GM18870 (cell line): ENCODE data around the gene PRKCH.
A peak's percentile ranks its signal among the peaks of the same experiment; 100 is the strongest.

ENCODE experiments used
- ATAC-seq: cut with Tn5 transposase; IDR thresholded peaks from one replicate; pipeline ENCODE4 v1.9.1; 2021; ENCODE audit warnings: moderate library complexity; ENCODE audit not compliant: unreplicated experiment

PRKCH gene

DNA sequence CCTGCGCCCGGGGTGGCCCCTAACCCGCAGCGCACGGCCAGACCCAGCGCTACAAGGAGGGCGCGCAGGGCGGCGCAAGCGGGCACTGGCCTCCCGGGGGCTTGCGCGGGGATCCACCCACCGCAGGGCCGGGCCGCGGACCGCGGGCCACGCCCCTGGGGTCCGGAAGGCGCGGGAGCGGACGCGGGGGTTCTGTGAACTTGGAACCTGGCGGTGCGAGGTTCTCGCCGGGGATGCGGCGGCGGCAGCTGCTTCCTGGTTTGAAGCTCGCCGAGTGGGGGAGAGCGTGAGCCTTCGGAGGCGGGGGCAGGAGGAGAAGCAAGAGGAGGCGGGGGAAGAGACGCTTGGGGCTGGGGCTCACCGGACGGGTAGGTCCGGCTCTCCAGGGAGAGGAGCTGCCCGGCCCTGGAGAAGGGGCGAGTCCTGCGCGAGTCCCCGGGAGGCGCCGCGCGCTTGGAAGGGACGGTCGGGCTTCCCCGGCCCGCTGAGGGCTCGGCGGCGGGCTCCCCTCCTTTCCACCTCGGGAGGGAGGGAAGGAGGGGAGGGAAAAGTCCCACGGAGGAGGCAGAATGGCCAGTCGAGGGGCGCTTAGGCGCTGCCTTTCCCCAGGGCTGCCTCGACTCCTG, at the start of gene PRKCH:
Gene PRKCH, plus strand, starts transcription at position 195 of the 626 bp plus-strand sequence. CDS start 523 bp downstream, outside the sequence.
- ATAC-seq = no peak

DNA sequence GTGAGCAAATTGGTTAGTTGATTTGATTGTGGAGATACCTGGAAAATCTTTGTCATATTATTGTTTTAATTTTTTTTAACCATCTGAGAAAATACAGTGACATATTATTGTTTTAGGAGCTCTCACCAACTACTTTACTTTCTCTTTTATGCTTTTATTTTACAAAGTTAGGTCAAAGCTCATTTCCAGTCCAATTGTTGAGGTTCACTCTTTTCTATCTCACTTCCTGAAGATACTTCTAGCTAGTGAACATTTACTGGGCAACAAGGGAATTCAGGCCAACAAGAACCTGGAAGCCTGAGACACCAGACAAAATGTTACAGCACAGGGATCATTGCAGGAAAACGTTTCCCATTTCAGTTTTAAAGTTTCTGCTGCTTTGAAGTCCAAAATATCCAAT, 44.1 kb upstream of the PRKCH start:
- no peak for ATAC-seq

DNA sequence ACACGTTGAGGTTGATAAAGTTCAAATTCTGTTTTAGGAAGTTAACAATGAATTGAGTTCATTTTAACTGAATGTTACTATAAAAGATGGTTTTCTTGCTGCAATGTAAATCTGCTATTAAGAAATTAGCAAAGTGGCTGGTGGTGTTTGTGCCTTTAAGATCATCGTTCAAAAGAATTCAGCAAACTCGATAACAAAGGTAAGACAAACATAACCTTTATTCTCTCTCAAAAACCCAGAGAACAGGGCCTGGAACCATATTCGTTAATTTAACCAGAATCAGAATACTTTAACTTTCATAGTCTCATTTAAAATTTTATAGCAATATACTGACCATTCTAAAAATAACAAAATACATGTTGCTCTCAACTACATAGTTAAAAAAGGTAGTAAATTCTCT, 43.6 kb upstream of the PRKCH start:
- ATAC-seq = no peak

DNA sequence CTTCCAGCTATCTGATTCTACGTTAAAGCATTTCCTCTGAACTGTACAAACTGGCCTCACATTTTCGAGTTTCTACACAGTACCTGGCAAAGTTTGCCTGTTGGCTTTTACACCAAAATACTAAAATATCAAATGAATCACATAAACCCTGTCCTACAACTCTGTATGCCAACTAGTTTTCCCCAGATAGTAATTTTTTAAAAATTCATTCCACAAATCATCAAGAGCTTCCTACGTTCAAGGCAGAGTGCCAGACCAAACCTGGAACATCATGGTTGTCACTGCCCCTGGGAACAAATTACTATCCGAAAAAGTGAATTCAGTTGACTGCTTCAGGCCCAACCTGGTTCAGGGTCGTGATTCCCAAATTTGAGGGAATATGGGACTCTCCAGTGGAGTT, 42.3 kb upstream of the PRKCH start:
- ATAC-seq = no peak

DNA sequence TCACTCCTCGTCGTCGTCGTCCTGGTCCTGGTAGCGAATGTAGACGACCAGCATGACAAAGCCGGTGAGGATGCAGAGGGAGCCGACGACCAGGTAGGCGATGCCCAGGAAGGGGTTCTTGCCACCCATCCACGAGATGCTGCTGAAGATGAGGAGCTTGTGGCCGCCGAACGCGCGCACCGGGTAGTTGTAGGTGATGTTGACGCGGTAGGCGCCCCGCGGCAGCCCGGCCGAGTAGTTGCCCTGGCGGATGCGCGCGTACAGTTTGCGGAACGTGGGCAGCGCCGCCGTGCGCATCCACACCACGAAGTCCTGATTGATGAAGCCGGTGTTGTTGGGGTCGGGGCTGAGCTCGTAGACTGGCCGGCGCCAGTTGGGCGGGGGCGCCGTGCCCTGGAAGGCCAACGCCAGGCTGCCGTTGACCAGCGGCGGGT, 41.3 kb upstream of the PRKCH start:
- ATAC-seq = no peak

DNA sequence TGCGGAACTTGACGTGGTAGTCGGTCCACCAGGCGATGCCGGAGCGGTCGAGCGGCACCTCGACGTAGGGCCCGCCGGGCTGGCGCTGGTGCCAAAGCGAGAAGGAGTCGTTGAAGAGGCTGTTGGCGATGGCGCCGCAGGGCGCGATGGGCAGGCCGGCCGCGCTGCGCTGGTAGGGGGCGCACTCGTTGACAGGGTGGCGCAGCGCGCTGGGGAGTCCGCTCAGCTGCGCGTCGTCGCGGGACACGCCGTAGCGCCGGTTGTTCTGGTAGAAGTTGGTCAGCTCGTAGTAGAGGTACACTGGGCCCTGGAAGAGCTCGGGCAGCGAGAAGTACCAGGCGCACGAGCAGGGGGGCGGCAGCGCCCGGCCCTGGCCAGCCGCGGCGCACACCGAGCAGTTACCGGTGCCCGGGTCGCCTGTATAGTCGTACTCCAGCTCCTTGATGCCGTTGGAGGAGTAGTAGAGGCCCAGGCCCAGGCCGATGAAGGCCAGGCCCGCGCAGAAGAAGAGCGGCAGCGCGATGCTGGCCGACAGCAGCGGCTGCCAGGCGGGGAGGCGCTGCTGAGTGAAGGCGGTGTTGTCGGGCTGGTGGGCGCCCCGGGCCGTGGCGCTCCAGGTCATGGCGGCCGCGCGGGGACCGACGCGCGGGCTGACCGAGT, 40.7 kb upstream of the PRKCH start:
- ATAC-seq = no peak

DNA sequence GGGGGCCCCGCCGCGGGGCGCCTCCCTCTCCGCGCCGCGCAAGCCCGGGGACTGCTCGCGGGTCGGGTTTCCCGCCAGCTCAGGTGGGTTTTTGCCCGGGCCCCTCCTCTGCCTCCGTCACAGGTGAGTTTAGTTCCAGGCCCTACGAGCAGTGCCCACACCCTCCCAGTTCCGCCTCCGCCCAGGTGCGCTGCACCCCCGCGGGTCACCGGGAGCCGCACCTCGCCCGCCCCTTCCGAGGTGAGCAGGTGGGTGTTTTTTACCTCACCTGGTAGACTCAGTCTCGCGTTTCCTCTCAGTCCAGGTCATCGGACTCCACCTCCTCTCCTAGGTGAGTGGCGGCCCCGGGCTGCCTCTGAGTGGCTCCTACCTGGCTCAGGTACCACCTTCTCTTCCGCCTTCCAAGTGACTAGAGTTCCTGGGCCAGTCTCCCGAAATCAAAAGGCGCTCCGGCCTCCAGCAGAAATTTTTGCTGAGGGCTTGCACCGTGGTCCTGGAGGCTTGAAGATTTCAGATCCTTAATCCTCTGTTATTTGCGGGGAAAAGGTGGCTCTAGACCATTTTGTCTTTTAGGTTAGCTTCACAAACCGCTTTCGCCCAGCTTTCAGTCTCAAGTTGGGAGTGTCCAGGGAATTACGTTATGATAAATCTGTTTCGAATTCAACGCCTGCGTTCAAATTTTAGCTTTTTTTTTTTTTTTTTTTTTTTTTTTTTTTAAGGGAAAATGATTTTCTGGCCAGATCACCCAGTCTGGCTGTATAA, 40.0 kb upstream of the PRKCH start, which contains the start of gene TMEM30B:
Gene TMEM30B, minus strand, starts transcription at position 153 of the 762 bp plus-strand sequence. CDS start 191 bp downstream, outside the sequence.
- ATAC-seq = no peak

DNA sequence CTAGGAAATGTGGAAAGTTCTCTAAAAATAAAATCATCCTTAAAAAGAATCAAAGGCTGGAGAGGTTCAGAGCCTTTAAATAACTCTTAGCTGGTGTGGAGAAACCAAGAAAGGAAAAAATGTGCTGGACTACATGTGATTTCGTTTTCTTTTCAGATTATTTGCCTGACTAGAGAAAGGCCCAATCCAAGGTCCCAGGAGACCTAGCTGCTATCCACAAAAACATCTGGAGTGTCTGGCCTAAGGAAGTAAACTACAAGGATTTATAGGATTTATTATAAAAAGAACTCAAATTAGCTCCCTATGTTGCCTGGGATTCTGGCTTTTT, 39.5 kb upstream of the PRKCH start:
- ATAC-seq = no peak

DNA sequence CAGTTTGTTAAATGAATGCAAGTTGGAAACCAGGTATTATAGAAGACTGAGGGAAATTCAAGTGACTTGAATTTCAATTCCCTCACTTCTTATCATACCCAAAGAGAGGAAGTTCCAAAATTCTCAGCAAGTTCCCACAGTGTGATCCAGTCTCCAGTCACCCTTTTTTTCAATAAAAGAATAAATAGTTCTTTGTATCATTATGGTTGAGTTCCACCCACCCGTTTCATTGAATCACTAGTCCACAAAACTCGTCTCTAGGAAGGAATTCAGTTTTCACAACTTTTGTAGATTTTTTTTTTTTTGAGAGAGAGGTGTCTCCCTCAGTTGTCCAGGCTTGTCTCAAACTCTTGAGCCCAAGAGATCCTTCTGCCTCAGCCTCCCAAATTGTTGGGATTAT, 38.6 kb upstream of the PRKCH start:
- no peak for ATAC-seq

DNA sequence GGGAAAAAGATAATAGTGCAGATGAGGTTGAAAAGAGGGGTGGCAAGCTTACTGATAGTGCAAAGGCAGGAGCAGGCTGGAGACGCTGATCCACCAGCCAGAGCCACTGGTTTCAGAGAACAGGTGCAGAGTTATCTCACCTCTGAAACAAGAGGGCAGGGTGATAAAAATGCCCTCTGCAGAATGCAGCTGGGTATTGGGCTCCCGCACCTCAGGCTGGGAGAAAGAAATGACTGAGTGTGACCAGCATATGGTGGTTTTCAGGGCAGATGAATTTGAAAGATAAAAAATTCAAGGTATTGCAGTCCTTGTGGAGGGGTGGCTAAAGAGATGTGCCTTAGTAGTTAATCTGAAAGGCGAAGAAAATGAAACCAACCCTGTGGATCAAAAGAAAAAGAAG, 37.4 kb upstream of the PRKCH start:
- no peak for ATAC-seq

DNA sequence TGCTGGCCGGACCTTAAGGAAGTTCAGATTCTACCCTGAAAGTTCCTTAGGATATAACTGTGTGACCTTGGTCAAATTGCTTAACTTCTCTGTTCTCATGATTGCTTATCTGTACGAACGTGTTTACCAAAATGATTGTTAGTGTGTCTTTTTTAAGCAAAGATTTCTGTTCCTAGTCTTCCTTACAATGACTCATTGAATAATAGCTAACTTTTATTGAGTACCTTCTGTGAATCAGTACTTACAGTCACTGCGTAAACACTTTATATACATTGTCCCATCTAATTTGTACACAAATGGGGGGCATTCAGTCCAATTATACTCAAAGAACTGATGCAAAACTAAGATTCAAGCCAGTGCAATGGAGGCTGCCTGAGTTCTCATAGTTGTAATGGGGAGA, 36.0 kb upstream of the PRKCH start:
- ATAC-seq = no peak

DNA sequence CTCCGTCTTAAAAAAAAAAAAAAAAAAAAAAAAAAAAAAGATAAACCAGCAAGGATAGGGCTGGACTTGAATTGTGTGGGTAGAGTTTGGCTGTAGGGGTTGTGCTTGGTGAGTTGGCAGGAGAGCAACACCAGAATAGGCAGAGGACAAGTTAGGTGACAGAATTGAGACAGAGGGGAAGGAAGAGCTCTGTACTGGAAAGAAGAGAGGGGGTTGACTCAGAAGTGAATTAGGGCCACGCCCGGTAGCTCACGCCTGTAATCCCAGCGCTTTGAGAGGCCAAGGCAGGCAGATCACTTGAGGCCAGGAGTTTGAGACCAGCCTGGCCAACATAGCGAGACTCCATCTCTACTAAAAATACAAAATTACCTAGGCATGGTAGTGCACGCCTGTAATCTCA, 34.2 kb upstream of the PRKCH start:
- no peak for ATAC-seq

DNA sequence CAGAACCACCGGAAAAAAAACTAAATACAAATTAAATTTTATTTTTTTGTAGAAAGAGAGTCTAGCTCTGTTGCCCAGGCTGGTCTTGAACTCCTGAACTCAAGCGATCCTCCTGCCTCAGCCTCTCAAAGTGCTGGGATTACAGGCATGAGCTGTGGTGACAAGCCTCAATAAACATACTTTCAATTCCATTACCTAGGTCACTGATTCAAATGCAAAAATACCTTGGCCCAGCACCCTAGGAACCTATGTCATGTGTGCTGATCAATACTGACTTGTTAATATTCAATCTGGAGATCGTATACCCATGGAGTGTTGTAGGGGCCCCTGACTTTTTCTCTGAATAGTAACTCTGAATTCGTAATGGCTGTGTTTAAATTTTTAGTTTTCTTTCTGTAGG, 33.2 kb upstream of the PRKCH start:
- no peak for ATAC-seq

DNA sequence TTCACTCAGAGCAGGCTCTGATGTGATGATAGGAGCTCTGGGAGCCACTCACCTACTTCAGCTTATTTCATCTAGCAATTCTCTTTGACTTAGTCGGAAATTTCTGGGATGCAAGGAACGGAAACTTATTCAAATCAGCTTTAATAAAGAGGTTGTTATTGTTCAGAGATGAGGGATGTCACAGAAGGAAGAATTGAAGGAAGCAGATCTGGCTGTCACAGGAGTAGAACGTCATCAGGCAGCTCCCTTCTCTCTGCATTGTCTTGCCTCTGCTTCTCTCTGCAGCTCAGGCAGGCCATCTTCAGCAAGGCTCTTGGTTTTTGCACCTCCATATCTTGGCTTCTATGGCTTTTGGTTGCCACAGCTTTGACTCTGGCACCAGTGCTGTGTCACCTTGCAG, 32.7 kb upstream of the PRKCH start:
- ATAC-seq = no peak

DNA sequence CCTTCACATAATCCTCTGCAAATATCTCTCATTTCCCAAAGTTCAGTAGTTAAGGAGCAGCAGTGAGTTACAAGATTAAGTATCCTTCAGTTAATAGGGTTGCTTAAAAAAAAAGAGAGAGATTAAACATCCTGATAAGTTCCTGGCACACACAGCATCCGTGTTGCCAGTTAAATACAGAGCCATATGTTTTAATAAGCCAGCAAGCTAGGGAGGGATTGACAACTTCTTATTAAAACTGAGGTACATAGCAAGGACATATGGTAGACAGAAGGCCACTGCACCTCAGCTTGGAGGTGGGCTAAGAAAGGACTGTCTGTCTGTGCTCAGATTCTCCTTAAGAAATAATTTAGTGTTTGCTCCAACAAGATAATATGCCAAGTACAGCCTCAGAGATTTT, 30.7 kb upstream of the PRKCH start:
- no peak for ATAC-seq

DNA sequence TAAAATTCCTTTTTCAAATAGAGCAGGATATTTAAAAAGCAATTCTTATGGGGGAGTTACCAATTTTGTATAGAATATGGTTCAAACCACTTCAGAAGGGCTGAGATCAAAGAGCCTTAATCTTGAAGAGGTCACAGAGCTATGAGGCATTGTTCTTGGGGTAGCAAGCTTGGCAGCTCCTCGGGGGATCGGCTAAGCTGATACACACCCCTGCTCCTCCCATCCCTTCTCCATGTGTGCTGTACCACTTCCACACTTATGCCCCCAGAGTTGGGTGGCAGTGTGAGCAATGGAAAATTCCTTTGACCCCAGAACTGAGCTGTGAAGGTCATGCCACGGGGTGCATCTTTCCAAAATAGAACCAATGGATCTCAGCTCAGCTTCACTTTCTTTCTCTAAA, 25.2 kb upstream of the PRKCH start:
- no peak for ATAC-seq

DNA sequence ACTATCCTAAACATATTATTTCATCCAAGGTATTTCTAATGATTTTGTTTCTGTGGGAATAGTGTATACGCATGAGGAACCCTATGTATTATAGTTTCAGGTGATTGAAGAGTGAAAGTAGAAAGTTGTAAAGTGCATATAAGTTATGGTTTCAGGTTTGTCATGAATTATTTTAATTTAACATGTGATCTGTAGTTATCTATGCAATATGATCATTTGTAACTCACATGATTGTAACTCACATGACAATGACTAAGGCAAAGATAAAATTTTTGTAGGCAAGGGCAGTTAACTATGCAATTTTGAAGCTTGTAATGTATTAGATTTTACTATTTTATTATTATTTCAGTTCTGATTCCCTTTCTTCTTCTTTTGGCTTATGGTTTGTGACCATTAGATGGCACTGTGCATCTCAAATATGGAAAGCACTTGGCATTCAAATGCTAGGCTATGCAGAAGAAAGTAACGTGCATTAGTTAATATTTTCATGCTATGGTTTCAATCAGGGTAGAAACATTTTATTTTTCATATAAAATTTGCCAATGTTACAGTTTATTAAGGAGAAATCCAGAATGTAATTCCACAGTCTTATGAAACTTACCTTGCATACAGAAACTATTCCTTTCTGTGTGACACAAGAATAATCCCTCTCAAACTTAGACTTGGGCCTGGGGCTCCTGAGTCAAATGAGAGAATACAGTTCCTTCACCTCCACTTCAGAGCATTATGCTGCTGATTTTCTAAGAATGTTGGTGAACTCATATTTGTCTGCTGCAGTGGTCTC, 24.5 kb upstream of the PRKCH start:
- ATAC-seq = peak; percentile 46

DNA sequence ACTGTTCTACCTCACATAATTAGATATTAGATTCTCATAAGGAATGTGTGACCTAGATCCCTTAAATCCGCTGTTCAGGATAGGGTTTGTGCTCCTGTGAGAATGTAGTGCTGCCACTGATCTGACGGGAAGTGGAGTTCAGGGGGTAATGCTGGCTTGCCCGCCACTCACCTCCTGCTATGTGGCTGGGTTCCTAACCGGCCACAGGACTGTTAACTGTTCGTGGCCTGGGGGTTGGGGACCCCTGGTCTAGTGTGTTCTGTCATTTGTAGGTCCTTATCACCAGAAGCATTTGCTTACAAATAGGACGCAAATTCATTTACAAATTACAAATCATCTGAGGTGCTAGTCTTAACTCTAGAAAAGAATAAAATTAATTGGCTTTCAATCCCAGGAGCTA, 23.8 kb upstream of the PRKCH start:
- no peak for ATAC-seq

DNA sequence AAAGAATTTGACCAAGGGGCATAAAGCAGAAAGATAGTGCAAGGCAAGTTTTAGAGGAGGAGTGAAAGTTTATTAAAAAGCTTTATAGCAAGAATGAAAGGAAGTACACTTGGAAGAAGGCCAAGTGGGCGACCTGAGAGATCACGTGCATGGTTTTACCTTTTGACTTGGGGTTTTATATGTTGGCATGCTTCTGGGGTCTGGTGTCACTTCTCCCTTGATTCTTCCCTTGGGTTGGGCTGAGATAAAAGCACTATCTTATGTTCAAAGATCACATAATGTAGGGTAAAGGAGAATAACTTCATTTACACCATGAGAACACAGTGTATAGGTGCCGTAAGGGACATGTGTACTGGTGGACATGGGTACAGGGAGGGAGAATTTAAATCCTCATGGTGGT, 22.6 kb upstream of the PRKCH start:
- no peak for ATAC-seq

DNA sequence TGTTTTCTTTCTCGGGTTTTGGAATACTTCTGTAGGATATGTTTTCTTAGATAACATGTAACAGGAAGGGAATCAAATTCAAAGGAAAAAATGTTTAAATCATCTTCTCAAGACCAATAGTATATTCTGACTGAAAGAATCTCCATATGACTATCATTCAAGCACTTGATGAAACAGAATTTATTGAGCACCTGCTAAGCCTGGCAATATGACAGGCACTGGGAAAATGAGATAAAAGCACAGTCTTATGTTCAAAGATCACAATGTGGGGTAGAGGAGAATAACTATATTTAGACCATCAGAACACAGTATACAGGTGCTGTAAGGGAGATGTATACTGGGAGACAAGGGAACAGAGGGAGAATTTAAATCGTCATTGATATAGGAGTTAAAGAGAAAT, 21.2 kb upstream of the PRKCH start:
- no peak for ATAC-seq

DNA sequence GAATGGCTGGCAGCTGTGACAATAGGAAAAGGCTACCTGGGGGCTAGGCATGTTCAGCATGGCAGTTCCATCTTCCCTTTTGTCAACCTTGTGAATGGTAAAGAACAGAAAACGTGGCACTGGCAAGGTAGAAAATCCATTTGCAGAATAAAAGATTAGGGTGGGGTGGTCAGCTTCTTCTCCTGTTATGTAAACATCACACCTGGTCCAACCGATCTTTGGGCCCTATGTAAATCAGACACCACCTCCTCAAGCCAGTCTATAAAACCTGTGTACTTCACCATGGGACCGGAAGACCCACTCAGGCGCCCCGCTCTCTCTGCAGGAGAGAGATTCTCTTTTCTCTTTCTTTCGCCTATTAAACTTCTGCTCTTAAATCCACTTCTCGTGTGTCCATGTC, 20.6 kb upstream of the PRKCH start:
- ATAC-seq = no peak
